WTC11 (cell line): ENCODE measurements around the gene ATP2C1. TPM values are rescaled to one million over a fixed set of nuclear protein-coding genes. Genes with fewer than 3 reads are reported as not detected.
A peak's percentile ranks its signal among the peaks of the same experiment; 100 is the strongest.

ENCODE experiments used
- ATAC-seq: fragments of 200-7000 bp; cut with Tn5 transposase; 2 replicates; pipeline ENCODE4 v1.10.0; 2021; ENCODE audit warnings: mild to moderate bottlenecking, moderate library complexity
- CTCF ChIA-PET: fragments of 300-600 bp; sonication (Branson Sonifier 250); formaldehyde crosslinking; loops from one replicate; lab custom pipeline; 2021; ENCODE audit warnings: antibody characterized with exemption; lab: Charles Lee
- POLR2A ChIA-PET: fragments of 350-600 bp; sonication (Branson Sonifier 250); formaldehyde crosslinking; loops from one replicate; lab custom pipeline; 2021; ENCODE audit warnings: antibody characterized with exemption; lab: Charles Lee
- DNase-seq: peaks from one replicate; pipeline ENCODE4 v3.0.0; 2021; ENCODE audit warnings: low spot score
- H3K27ac Mint-ChIP-seq: 2 replicates; pipeline ENCODE4 v1.8.0; 2021; ENCODE audit warnings: mixed read lengths
- H3K27me3 Mint-ChIP-seq: 2 replicates; pipeline ENCODE4 v1.8.0; 2021; ENCODE audit warnings: low read depth, mild to moderate bottlenecking, moderate library complexity, mixed read lengths
- H3K36me3 Mint-ChIP-seq: 2 replicates; pipeline ENCODE4 v1.8.0; 2021; ENCODE audit warnings: mixed read lengths
- H3K4me1 Mint-ChIP-seq: 2 replicates; pipeline ENCODE4 v1.8.0; 2022; ENCODE audit warnings: mixed read lengths
- H3K4me3 Mint-ChIP-seq: 2 replicates; pipeline ENCODE4 v1.8.0; 2021; ENCODE audit warnings: mild to moderate bottlenecking, moderate library complexity, mixed read lengths
- H3K9me3 Mint-ChIP-seq: 2 replicates; pipeline ENCODE4 v1.8.0; 2021; ENCODE audit warnings: mixed read lengths
- AFF4 ChIP-seq: sonication (generic); formaldehyde crosslinking; IDR thresholded peaks from 2 replicates; pipeline ENCODE4 v1.8.1; 2023; ENCODE audit warnings: mild to moderate bottlenecking, missing genetic modification reagents, borderline replicate concordance
- ATF1 ChIP-seq: sonication (generic); formaldehyde crosslinking; IDR thresholded peaks from 2 replicates; pipeline ENCODE4 v1.8.1; 2023; ENCODE audit warnings: mild to moderate bottlenecking, moderate library complexity, missing genetic modification reagents
- CDX4 ChIP-seq: fragments of 250-450 bp; sonication (Bioruptor Pico); IDR thresholded peaks from 2 replicates; pipeline ENCODE4 v1.9.0; 2021; ENCODE audit warnings: moderate library complexity, mild to moderate bottlenecking, inconsistent platforms, borderline replicate concordance
- CREM ChIP-seq: sonication (generic); formaldehyde crosslinking; IDR thresholded peaks from 2 replicates; pipeline ENCODE4 v1.8.1; 2022; ENCODE audit warnings: mild to moderate bottlenecking, missing genetic modification reagents, moderate library complexity
- CTCF ChIP-seq: fragments of 200-600 bp; IDR thresholded peaks from 2 replicates; pipeline ENCODE4 v1.8.0; 2022; ENCODE audit warnings: antibody characterized with exemption
- ETV6 ChIP-seq: sonication (generic); formaldehyde crosslinking; IDR thresholded peaks from 2 replicates; pipeline ENCODE4 v1.8.1; 2022; ENCODE audit warnings: mild to moderate bottlenecking, missing genetic modification reagents
- FOXK1 ChIP-seq: sonication (generic); formaldehyde crosslinking; IDR thresholded peaks from 2 replicates; pipeline ENCODE4 v1.8.0; 2022; ENCODE audit warnings: mild to moderate bottlenecking, moderate library complexity, missing genetic modification reagents
- GABPB1 ChIP-seq: sonication (generic); formaldehyde crosslinking; IDR thresholded peaks from 2 replicates; pipeline ENCODE4 v1.8.1; 2023; ENCODE audit warnings: mild to moderate bottlenecking, missing genetic modification reagents
- NFE2L1 ChIP-seq: sonication (generic); formaldehyde crosslinking; IDR thresholded peaks from 2 replicates; pipeline ENCODE4 v1.8.1; 2023; ENCODE audit warnings: missing genetic modification reagents
- NFYB ChIP-seq: sonication (generic); formaldehyde crosslinking; conservative IDR thresholded peaks from 2 replicates; pipeline ENCODE4 v1.8.0; 2022; ENCODE audit warnings: low read depth, missing genetic modification reagents
- PRDM15 ChIP-seq: sonication (generic); formaldehyde crosslinking; IDR thresholded peaks from 2 replicates; pipeline ENCODE4 v1.8.0; 2022; ENCODE audit warnings: missing genetic modification reagents
- RELA ChIP-seq: sonication (generic); formaldehyde crosslinking; IDR thresholded peaks from 2 replicates; pipeline ENCODE4 v1.8.1; 2022; ENCODE audit warnings: missing genetic modification reagents, mild to moderate bottlenecking, borderline replicate concordance
- RORB ChIP-seq: fragments of 250-450 bp; sonication (Bioruptor Pico); IDR thresholded peaks from 2 replicates; pipeline ENCODE4 v1.9.0; 2021; ENCODE audit warnings: mild to moderate bottlenecking
- SMAD3 ChIP-seq: sonication (generic); formaldehyde crosslinking; IDR thresholded peaks from 2 replicates; pipeline ENCODE4 v1.8.0; 2022; ENCODE audit warnings: missing genetic modification reagents, mild to moderate bottlenecking, borderline replicate concordance
- STAT6 ChIP-seq: sonication (generic); formaldehyde crosslinking; conservative IDR thresholded peaks from 2 replicates; pipeline ENCODE4 v1.8.1; 2023; ENCODE audit warnings: mild to moderate bottlenecking, low read depth, missing genetic modification reagents, moderate library complexity
- TEAD1 ChIP-seq: sonication (generic); formaldehyde crosslinking; IDR thresholded peaks from 2 replicates; pipeline ENCODE4 v1.8.0; 2022; ENCODE audit warnings: mild to moderate bottlenecking, missing genetic modification reagents
- TP53 ChIP-seq: sonication (generic); formaldehyde crosslinking; IDR thresholded peaks from 2 replicates; pipeline ENCODE4 v1.8.1; 2023; ENCODE audit warnings: mild to moderate bottlenecking, missing genetic modification reagents
- USF1 ChIP-seq: sonication (generic); formaldehyde crosslinking; IDR thresholded peaks from 2 replicates; pipeline ENCODE4 v1.8.0; 2022; ENCODE audit warnings: mild to moderate bottlenecking, missing genetic modification reagents
- ZBTB43 ChIP-seq: sonication (generic); formaldehyde crosslinking; IDR thresholded peaks from 2 replicates; pipeline ENCODE4 v1.8.1; 2023; ENCODE audit warnings: mild to moderate bottlenecking, missing genetic modification reagents
- ZNF138 ChIP-seq: sonication (generic); formaldehyde crosslinking; conservative IDR thresholded peaks from 2 replicates; pipeline ENCODE4 v1.8.1; 2022; ENCODE audit warnings: mild to moderate bottlenecking, moderate library complexity, missing genetic modification reagents
- total RNA-seq: library from RNA; stranded (reverse); gene quantifications from 3 replicates; pipeline ENCODE4 v1.2.3, GENCODE V29; 2021

Gene ATP2C1
- total RNA-seq, 1 experiment from 2014 or later, result 62.5 TPM

- Mint-ChIP-seq H3K27me3 (peaks cover 3% of the 10 kb centered on the region; the same call in 1 of the 2 replicates), H3K4me3 (peak within 1 kb of the TSS; percentile 72), H3K9me3 (no peaks in the 10 kb centered on the region), H3K4me1 (peaks cover 15% of the 10 kb centered on the region), H3K27ac (peak within 1 kb of the TSS; percentile 46; the same call in 1 of the 2 replicates), H3K36me3 (peaks cover 13% of the 10 kb centered on the region)
- ATAC-seq (peak; percentile 98), DNase-seq (peak; percentile 81)
- POLR2A ChIA-PET, result interaction anchor here (0.5 to 1.1 kb wide), 3 partner anchors 8 to 472 kb away, joined by 3 to 4 read pairs (median 3); no protein-coding TSS in a partner anchor
- CTCF ChIA-PET, result interaction anchor here (0.8 to 1.3 kb wide), 3 partner anchors 1003 to 1184 kb away, joined by 3 to 4 read pairs (median 3); partner anchors contain the start of gene CPNE4
- no peak for TF ChIP-seq GABPB1 (CRISPR knock-in tag)
- peak; percentile 88; the same call in 1 of the 2 replicates for TF ChIP-seq ETV6 (CRISPR knock-in tag)
- peak; percentile 82; the same call in 1 of the 2 replicates for TF ChIP-seq SMAD3
- peak; percentile 33; the same call in 1 of the 2 replicates for TF ChIP-seq USF1 (CRISPR knock-in tag)
- no peak for TF ChIP-seq ATF1 (CRISPR knock-in tag)
- 0 out of 2 replicates have a peak, but pooled peaks have one; percentile 35 for TF ChIP-seq RELA (CRISPR knock-in tag)
- peak; percentile 67 for TF ChIP-seq FOXK1
- TF ChIP-seq TP53 (CRISPR knock-in tag), result peak; percentile 75; the same call in 1 of the 2 replicates
- TF ChIP-seq CREM (CRISPR knock-in tag), result 0 out of 2 replicates have a peak, but pooled peaks have one; percentile 33
- no peak for TF ChIP-seq ZBTB43 (CRISPR knock-in tag)
- TF ChIP-seq CDX4 (CRISPR knock-in tag), result no peak
- 0 out of 2 replicates have a peak, but pooled peaks have one; percentile 10 for TF ChIP-seq PRDM15 (CRISPR knock-in tag)
- TF ChIP-seq TEAD1 (CRISPR knock-in tag), result peak; percentile 77; the same call in 1 of the 2 replicates
- no peak for TF ChIP-seq STAT6 (CRISPR knock-in tag)
- TF ChIP-seq ZNF138, result no peak
- 0 out of 2 replicates have a peak, but pooled peaks have one; percentile 11 for TF ChIP-seq NFYB
- 0 out of 2 replicates have a peak, but pooled peaks have one; percentile 14 for TF ChIP-seq NFE2L1 (CRISPR knock-in tag)
- no peak for TF ChIP-seq CTCF
- no peak for TF ChIP-seq AFF4 (CRISPR knock-in tag)
- no peak for TF ChIP-seq RORB
Measured at GRCh38 chr3:131026321-131027151, 132.7 kb downstream of the ATP2C1 start, which contains the start of the genes ASTE1 and NEK11. TSS of gene ASTE1 (minus strand) at chr3:131026825. CDS start at chr3:131025306, 1,519 bp downstream. TSS of gene NEK11 (plus strand) at chr3:131026877. CDS start at chr3:131029709, 2,832 bp downstream.
